Measurements from ENCODE around the gene TUBGCP6. TPM values are rescaled to one million over a fixed set of nuclear protein-coding genes. Genes with fewer than 3 reads are reported as not detected.

The TUBGCP6 gene
- total RNA-seq, 1 donor from 2014 or later: 18.2 TPM

- Histone ChIP-seq H3K4me3 (ENCODE audit: low read depth, low read length) (no peak overlapping the region), H3K27me3 (ENCODE audit: control insufficient read depth, insufficient read depth, low read length) (no peaks in the 10 kb centered on the region), H3K36me3 (ENCODE audit: control insufficient read depth, insufficient read depth, low read length) (peaks cover 28% of the 10 kb centered on the region)
- no peak for TF ChIP-seq CTCF (IDR thresholded peaks at IDR 0.05; ENCODE audit: insufficient read depth, low read length, severe bottlenecking)
- DNase-seq (ENCODE audit: low read depth) (no peak), FAIRE-seq (no peak)
Observed at GRCh38 chr22:50197000-50197800, 47.6 kb downstream of the TUBGCP6 start.

- no peak for TF ChIP-seq CTCF (IDR thresholded peaks at IDR 0.05; ENCODE audit: insufficient read depth, low read length, severe bottlenecking)
- no peaks in the 10 kb centered on the region for H3K27me3 ChIP-seq (ENCODE audit: control insufficient read depth, insufficient read depth, low read length)
- FAIRE-seq: no peak
Observed at GRCh38 chr22:50196256-50196655, 48.6 kb downstream of the TUBGCP6 start.

DNA sequence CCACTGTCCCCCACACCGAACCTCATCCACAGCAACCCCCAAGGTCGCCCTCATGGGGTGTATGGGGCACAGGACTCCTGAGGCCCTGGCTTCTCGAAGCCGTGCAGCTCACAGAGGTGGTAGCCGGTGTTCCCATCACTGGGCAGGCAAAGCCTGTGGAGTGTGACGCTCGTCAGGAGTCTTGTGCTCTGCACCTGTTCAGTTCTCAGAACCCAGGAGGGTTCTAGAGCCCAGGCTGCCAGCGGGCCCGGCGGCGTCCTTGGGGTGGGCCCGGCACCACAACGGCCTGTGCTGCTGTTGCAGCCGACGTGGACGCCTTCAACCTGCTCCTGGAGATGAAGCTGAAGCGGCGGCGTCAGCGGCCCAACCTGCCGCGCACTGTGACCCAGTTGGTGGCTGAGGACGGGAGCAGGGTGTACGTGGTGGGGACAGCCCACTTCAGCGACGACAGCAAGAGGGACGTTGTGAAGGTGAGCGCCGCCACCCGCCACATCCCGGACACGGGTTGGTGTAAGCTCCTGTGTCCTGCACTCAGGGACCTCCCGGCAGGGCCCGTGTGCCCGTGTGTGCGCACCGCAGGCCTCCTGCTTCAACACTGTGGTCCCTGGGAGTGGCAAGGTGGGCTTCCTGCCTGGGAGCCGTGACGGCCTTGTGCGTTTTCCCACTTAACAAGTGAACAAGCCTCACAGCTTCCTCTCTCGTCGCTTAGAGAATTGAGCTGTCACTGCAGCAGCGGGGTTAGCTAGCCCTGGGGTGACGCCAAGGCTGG lies 50.6 kb downstream of the TUBGCP6 start:
- H3K4me3 ChIP-seq (ENCODE audit: low read depth, low read length): no peak overlapping the region
- no peaks in the 10 kb centered on the region for H3K27me3 ChIP-seq (ENCODE audit: control insufficient read depth, insufficient read depth, low read length)
- H3K36me3 ChIP-seq (ENCODE audit: control insufficient read depth, insufficient read depth, low read length): peaks cover 29% of the 10 kb centered on the region
- FAIRE-seq (no peak), DNase-seq (ENCODE audit: low read depth) (no peak)
- TF ChIP-seq CTCF (IDR thresholded peaks at IDR 0.05; ENCODE audit: insufficient read depth, low read length, severe bottlenecking): no peak

More at GRCh38 chr22:50196256-50196655, 48.6 kb downstream of the TUBGCP6 start:
- Histone ChIP-seq H3K36me3 (ENCODE audit: control insufficient read depth, insufficient read depth, low read length) (peaks cover 28% of the 10 kb centered on the region), H3K4me3 (ENCODE audit: low read depth, low read length) (no peak overlapping the region)
- DNase-seq (ENCODE audit: low read depth): no peak

DNA sequence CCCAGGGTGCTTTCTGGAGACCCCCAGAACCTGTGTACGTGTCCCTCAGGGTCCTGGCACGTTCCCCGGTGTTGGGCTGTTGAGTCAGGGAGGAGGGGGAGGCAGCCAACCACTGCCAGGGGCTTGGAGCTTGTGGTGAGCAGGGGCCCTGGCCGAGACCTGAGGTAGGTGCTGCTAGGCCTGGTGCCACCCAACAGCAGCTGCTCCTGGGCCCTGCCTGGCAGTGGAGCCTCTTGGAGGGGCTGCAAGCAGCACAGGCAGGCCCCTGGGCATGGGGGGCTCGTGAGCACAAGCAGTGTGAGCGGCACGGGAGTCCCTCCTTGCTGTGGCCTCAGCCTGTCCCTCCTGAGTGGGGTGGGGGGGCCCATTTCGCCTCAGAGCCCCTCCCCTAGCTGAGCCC lies 51.2 kb downstream of the TUBGCP6 start:
- H3K36me3 ChIP-seq (ENCODE audit: control insufficient read depth, insufficient read depth, low read length): peaks cover 29% of the 10 kb centered on the region
- no peak for DNase-seq (ENCODE audit: low read depth)

DNA sequence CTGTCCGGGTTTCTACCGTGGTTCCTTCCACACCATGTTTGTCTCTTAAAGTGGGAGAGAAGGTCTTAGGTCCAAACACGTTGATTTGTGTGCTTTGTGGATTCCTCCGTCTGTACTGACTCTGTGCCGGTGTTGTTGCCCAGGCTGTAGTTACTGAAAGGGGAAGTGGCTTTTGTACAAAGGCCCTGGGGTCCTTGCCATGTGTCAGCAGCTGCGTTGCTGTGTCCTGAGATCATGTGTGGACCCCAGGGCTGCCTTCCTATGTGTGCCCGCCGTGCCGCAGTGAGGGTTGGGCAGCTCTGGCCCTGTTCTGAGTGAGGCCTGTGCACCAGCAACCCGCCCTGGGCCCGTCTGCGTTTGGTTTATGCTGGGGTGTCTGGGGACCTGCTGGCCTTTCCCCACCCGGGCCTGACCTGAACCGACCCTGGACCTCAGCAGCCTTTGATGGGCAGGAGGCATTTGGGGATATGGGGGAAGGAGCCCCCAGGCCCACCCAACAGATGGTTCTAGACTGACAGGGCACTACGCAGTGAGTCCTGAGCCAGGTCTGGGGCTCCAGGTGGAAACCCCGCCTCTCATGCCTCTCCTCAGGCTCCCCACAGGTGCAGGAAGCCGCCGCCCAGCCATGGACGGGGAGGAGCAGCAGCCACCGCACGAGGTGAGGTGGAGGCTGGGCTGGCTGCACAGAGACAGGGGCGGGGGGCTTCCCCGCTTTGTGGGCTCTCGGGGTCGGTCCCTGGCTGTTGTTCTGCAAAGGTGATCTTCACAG lies 52.2 kb downstream of the TUBGCP6 start:
- Histone ChIP-seq H3K27me3 (ENCODE audit: control insufficient read depth, insufficient read depth, low read length) (no peaks in the 10 kb centered on the region), H3K36me3 (ENCODE audit: control insufficient read depth, insufficient read depth, low read length) (peaks cover 28% of the 10 kb centered on the region), H3K4me3 (ENCODE audit: low read depth, low read length) (no peak overlapping the region)
- TF ChIP-seq CTCF (IDR thresholded peaks at IDR 0.05; ENCODE audit: insufficient read depth, low read length, severe bottlenecking): no peak
- FAIRE-seq (no peak), DNase-seq (ENCODE audit: low read depth) (no peak)

More for the DNA sequence above, 51.2 kb downstream of the TUBGCP6 start:
- no peak for TF ChIP-seq CTCF (IDR thresholded peaks at IDR 0.05; ENCODE audit: insufficient read depth, low read length, severe bottlenecking)
- Histone ChIP-seq H3K4me3 (ENCODE audit: low read depth, low read length) (no peak overlapping the region), H3K27me3 (ENCODE audit: control insufficient read depth, insufficient read depth, low read length) (no peaks in the 10 kb centered on the region)
- FAIRE-seq: no peak
